ENCODE measurements around the gene ELANE. TPM values are rescaled to one million over a fixed set of nuclear protein-coding genes. Genes with fewer than 3 reads are reported as not detected.
"Not testable (repeated sequence)": the region's sequence is repeated elsewhere in the genome, so short reads cannot be mapped to it uniquely, and the experiment has no call there.

The ELANE gene
- total RNA-seq, 1 donor from 2014 or later: 0.52 TPM

DNA sequence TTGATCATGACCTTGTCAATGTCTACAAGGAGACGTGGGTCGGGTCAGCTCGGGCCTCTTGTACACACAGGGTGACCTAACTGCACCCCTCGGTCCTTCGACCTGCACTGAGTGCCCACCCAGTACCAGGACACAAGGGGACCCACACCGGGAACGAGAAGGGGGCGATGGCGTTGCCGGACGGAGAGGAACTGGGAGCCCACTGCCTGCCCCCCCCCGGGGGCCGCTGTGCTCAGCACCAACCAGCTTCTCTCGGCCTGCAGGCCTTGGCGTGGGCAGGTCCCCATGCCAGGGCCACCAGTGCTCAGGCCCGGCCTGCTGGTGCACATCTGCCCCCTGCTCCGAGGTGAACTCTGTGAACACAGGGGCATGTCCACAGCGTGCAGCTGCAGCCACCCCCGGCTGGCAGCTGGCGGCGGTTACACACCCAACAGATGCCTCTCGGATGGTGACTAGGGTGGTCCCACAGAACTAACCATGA lies 21.5 kb downstream of the ELANE start:
- DNase-seq (no peak), ATAC-seq (no peak)
- no peak overlapping the region for H3K4me3 ChIP-seq
- H3K27me3 ChIP-seq: no peaks in the 10 kb centered on the region
- H3K36me3 ChIP-seq: peaks cover 23% of the 10 kb centered on the region
- intact Hi-C loops (cut with DNase I): no loop called here
- no peak overlapping the region for H3K27ac ChIP-seq
- H3K9me3 ChIP-seq: no peaks in the 10 kb centered on the region
- TF ChIP-seq CTCF (IDR thresholded peaks at IDR 0.05): no peak
- peaks cover 16% of the 10 kb centered on the region for H3K4me1 ChIP-seq

- Histone ChIP-seq H3K4me1 (peaks cover 9% of the 10 kb centered on the region), H3K9me3 (no peaks in the 10 kb centered on the region), H3K36me3 (peaks cover 29% of the 10 kb centered on the region), H3K27ac (no peak overlapping the region), H3K27me3 (no peaks in the 10 kb centered on the region), H3K4me3 (no peak overlapping the region)
- TF ChIP-seq CTCF (IDR thresholded peaks at IDR 0.05): no peak
- intact Hi-C loops (cut with DNase I): no loop called here
- no peak for ATAC-seq
- peak; percentile 61 for DNase-seq
Measured at GRCh38 chr19:875265-875879, 23.3 kb downstream of the ELANE start.

- ATAC-seq: no peak
- Histone ChIP-seq H3K27ac (no peak overlapping the region), H3K27me3 (no peaks in the 10 kb centered on the region), H3K36me3 (peaks cover 35% of the 10 kb centered on the region), H3K4me3 (no peak overlapping the region), H3K4me1 (peaks cover 8% of the 10 kb centered on the region), H3K9me3 (no peaks in the 10 kb centered on the region)
- no peak for TF ChIP-seq CTCF (IDR thresholded peaks at IDR 0.05)
- intact Hi-C loops (cut with DNase I): no loop called here
- no peak for DNase-seq
Measured at GRCh38 chr19:876089-876488, 24.0 kb downstream of the ELANE start.

- no peak for DNase-seq
- Histone ChIP-seq H3K4me1 (peaks cover 7% of the 10 kb centered on the region), H3K27me3 (no peaks in the 10 kb centered on the region), H3K4me3 (no peak overlapping the region), H3K36me3 (peaks cover 42% of the 10 kb centered on the region), H3K27ac (no peak overlapping the region), H3K9me3 (no peaks in the 10 kb centered on the region)
- ATAC-seq: no peak
- TF ChIP-seq CTCF (IDR thresholded peaks at IDR 0.05): no peak
- intact Hi-C loops (cut with DNase I): no loop called here
Measured at GRCh38 chr19:876780-877314, 24.7 kb downstream of the ELANE start.

GRCh38 chr19:877992-878660 lies 26.0 kb downstream of the ELANE start:
- H3K27me3 ChIP-seq; H3K9me3 ChIP-seq; H3K4me3 ChIP-seq; DNase-seq; ATAC-seq; intact Hi-C loops (cut with DNase I); H3K4me1 ChIP-seq; H3K27ac ChIP-seq: not testable (repeated sequence)
- H3K36me3 ChIP-seq: peaks cover 51% of the 10 kb centered on the region

- H3K9me3 ChIP-seq; H3K27ac ChIP-seq; intact Hi-C loops (cut with DNase I); ATAC-seq; H3K27me3 ChIP-seq; H3K4me3 ChIP-seq; H3K4me1 ChIP-seq: not testable (repeated sequence)
- DNase-seq: peak; percentile 67
- peaks cover 55% of the 10 kb centered on the region for H3K36me3 ChIP-seq
Measured at GRCh38 chr19:878751-879561, 26.9 kb downstream of the ELANE start.

All from upper lobe of right lung (tissue), 1 donor.